IPS DF 6.9 (cell line): ENCODE data around the gene PIP5K1B.

Experiments
- DNase-seq: peaks from one replicate; pipeline ENCODE4 v3.0.0-alpha.2; 2013; ENCODE audit warnings: low read depth, low spot score
- H3K27ac ChIP-seq: one replicate; pipeline ENCODE4 v1.5.1; 2013; ENCODE audit warnings: low read length, control low read depth
- H3K27me3 ChIP-seq: 2 replicates; pipeline ENCODE4 v1.6.1; 2013; ENCODE audit warnings: mild to moderate bottlenecking, low read length; ENCODE audit not compliant: control insufficient read depth, insufficient read depth
- H3K36me3 ChIP-seq: 2 replicates; pipeline ENCODE4 v1.6.1; 2013; ENCODE audit warnings: low read length; ENCODE audit not compliant: control insufficient read depth, insufficient read depth
- H3K4me1 ChIP-seq: 2 replicates; pipeline ENCODE4 v1.6.1; 2013; ENCODE audit warnings: low read length; ENCODE audit not compliant: control insufficient read depth, insufficient read depth
- H3K4me3 ChIP-seq: 2 replicates; pipeline ENCODE4 v1.5.1; 2013; ENCODE audit warnings: mild to moderate bottlenecking, low read length
- H3K9me3 ChIP-seq: 2 replicates; pipeline ENCODE4 v1.6.1; 2013; ENCODE audit warnings: low read length, inconsistent platforms; ENCODE audit not compliant: control insufficient read depth, insufficient read depth
- WGBS: extraction: QIAGEN DNeasy Blood & Tissue Kit; methylation state at CpG from one replicate; pipeline ENCODE4 v1.1.7; 2013; ENCODE audit warnings: mixed read lengths, missing lambda C conversion rate; ENCODE audit not compliant: insufficient read length, insufficient coverage; 5-methylcytosine and 5-hydroxymethylcytosine counted together

PIP5K1B gene

DNA sequence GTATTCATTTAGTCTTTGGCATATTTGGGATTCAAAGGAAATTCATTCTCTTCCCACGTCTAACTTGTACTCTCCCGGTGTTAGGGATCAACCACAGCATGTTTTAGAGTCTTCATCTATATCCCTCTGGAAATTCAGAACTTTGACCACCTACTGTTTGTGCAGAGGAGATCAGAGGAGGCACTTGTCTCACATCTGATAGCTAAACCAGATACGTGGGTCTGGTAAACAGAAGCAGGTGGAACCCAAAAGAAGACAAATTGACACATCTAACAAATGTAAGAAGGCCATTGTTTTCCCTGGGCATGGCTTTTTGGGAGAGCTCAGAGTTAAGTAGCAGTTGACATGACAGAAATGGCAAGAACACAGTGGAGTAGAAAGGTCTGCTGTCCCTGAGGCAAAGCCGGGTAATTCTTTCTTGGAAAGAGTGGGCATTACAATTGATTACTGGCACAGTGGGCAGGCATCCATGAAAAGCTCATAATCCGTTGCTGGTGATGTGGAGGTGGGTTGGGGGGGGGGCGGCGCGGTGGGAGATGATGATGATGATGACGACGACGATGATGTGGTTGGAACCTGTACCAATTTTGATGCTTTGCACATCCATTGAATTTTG, 27.5 kb downstream of the PIP5K1B start:
- no peaks in the 10 kb centered on the region for H3K36me3 ChIP-seq
- no peak overlapping the region for H3K27ac ChIP-seq
- no peak for DNase-seq
- peaks cover 2% of the 10 kb centered on the region; the same call in 1 of the 2 replicates for H3K4me1 ChIP-seq
- H3K27me3 ChIP-seq, result no peaks in the 10 kb centered on the region
- H3K9me3 ChIP-seq, result no peaks in the 10 kb centered on the region
- no CpG with 5 or more reads among the region's 11 CpGs for WGBS
- no peak overlapping the region for H3K4me3 ChIP-seq

DNA sequence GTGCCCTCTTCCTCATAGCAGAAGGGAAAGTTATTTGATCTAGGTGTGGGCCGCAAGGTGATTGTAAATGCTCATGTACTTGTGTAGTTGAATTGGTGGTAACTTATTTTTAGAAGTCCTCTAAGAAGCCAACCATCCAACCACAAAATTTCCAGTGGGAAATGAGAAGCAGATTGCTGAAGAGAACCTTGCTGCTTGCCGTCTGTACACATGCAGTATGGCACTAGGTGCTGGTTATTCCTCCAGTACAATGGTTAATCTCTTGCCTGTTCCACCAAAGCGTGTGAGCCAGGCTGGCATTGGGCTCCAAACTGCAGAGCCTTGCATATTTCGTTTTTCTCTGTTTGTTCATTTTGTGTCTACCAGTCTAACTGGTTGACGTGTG, 28.0 kb downstream of the PIP5K1B start:
- H3K9me3 ChIP-seq, result no peaks in the 10 kb centered on the region
- no peaks in the 10 kb centered on the region for H3K27me3 ChIP-seq
- no peak for DNase-seq

DNA sequence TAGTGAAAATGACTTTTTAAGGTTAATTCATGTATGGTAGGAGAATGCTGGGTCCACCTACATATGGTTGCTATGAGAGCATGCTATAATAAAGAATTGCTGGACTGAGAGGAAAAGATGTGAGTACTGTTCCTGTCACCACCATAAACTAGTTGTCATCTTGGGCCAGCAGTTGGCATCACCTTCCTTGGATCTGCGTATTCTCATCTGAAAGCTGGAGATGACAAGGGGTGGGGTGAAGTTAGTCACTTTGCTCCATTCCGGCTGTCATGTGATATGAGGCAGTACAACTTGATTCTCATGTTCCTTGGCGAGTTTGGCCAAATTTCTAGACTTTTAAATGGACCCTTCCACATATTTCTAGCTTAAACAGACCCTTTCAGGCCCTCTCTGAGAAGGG, 33.3 kb downstream of the PIP5K1B start:
- WGBS, result no CpG with 5 or more reads among the region's 3 CpGs
- DNase-seq, result no peak
- Histone ChIP-seq H3K36me3 (no peaks in the 10 kb centered on the region), H3K9me3 (no peaks in the 10 kb centered on the region), H3K27ac (no peak overlapping the region), H3K27me3 (no peaks in the 10 kb centered on the region), H3K4me1 (peaks cover 4% of the 10 kb centered on the region), H3K4me3 (no peak overlapping the region)

More for the DNA sequence above, 28.0 kb downstream of the PIP5K1B start:
- no CpG with 5 or more reads among the region's 5 CpGs for WGBS
- Histone ChIP-seq H3K4me3 (no peak overlapping the region), H3K36me3 (no peaks in the 10 kb centered on the region), H3K4me1 (peaks cover 2% of the 10 kb centered on the region; the same call in 1 of the 2 replicates), H3K27ac (no peak overlapping the region)

DNA sequence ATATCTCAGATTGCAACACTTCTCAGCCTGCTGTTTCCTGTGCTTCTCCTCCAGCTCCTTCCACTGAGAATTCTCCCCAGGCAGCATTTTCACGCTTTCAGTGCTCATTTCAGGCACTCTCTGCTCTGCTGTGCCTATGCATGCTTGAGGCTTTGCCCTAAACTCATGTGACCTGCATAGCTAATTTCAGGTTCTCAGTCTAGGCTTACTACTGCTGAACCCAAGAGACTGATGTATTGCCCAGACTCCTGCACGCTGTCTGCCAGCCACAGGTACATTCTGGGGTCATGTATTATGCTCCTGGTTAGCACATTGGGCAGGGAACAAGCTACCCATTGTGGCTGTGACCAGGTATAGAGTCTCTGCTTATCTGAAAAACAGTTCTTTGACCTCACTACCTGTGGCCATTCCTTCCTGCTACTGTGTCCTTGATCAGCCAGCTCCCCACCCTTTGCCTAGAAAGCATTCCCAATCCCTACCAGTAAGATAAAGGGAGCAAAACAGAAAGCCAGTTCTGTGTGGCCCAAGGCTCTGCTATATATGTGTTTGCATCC, 34.7 kb downstream of the PIP5K1B start:
- Histone ChIP-seq H3K4me3 (no peak overlapping the region), H3K9me3 (no peaks in the 10 kb centered on the region), H3K27ac (no peak overlapping the region), H3K4me1 (peaks cover 4% of the 10 kb centered on the region), H3K27me3 (no peaks in the 10 kb centered on the region), H3K36me3 (no peaks in the 10 kb centered on the region)
- no CpG with 5 or more reads among the region's 2 CpGs for whole genome bisulfite sequencing
- no peak for DNase-seq

DNA sequence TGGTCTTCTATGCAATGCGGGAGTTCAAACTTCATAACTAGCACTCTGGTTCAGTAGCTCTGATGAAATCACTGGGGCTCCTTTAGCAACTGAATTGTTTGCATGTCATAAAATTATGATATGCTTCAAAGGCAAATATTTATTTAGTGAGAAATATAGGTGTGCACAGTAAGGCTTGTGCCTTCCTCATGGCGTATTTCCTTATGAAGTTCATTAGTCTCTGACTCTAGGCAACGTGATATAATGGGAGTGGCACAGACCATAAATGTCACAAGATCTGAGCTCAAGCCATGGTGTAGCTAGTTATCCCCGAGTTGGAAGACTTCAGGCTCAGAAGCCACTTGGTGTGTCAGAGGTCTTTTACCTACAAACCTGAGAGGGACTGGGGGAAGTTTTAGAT, 35.5 kb downstream of the PIP5K1B start:
- Histone ChIP-seq H3K27me3 (no peaks in the 10 kb centered on the region), H3K9me3 (no peaks in the 10 kb centered on the region), H3K4me3 (no peak overlapping the region), H3K27ac (no peak overlapping the region), H3K36me3 (no peaks in the 10 kb centered on the region), H3K4me1 (peaks cover 4% of the 10 kb centered on the region)
- no peak for DNase-seq
- WGBS, result no CpG with 5 or more reads among the region's 4 CpGs

DNA sequence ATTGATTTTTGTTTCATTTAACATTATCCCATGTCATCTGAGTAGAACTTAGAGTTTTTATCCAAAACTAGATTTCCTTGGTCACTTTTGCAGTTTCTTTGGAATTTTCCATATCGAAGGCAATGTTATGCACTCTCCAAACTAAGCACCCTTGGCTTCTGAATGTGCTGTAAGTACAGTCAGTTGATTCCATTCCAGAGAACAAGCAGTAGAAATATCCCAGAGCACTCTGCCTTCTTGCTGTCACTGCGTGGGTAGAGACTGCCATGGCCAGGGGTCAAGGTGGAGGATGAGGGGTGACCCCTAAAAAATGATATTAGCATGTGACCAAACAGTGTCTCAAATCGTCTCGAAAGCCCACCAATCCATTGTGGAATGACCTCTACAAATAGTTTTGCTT, 36.2 kb downstream of the PIP5K1B start:
- Histone ChIP-seq H3K4me1 (peaks cover 2% of the 10 kb centered on the region; the same call in 1 of the 2 replicates), H3K27ac (no peak overlapping the region), H3K36me3 (no peaks in the 10 kb centered on the region), H3K9me3 (no peaks in the 10 kb centered on the region), H3K27me3 (no peaks in the 10 kb centered on the region), H3K4me3 (no peak overlapping the region)
- no peak for DNase-seq
- WGBS, result no CpG with 5 or more reads among the region's 4 CpGs

DNA sequence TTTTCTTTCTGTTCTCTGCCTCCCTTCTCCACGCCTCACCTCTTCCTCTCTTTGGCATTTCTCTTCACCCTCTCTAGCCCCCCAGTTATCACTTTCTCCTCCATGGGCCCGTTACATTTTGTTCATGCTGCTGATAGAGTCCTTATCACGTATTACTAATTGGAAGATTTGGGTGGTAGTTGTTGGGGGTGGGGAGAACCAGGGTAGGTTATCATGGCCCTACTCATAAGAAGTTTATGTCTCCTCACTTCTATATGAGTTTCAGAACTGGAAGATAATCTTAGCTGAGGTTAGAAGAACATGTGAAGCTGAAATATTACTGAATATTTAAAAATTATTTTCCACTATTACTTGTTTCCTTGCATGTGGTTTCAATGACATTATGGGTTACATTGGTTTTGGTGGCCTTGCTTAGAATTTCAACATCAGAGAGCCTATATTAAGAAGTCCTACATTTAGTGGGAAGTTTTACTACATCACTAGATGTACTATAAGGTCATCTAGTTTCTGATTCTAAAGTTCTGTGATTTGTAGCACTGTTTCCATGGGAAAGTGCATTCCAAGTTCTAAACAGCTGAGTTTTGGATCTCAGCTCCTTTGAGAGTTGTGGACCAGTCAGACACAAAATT, 36.8 kb downstream of the PIP5K1B start:
- no CpG with 5 or more reads among the region's 3 CpGs for WGBS

DNA sequence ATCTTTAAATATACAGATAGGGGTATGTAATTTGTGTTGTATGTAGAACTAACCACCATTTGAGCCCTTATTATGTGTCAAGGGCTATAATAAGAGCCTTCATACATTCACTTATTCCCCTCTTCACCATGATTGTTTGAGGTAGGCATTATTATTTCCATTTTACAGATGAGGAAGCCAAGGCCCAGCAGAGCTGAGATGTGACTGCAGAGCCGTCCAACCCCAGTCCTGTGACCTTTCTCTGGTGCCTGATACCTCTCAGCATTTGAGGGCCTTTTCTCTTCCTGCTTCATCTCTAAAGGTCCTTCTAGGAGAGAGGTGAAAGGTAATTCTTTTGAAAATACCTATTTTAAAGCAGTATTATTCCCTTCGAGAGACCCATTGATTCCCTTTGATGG, 37.3 kb downstream of the PIP5K1B start:
- peaks cover 3% of the 10 kb centered on the region; the same call in 1 of the 2 replicates for H3K4me1 ChIP-seq
- H3K36me3 ChIP-seq, result no peaks in the 10 kb centered on the region
- H3K4me3 ChIP-seq, result no peak overlapping the region
- no peaks in the 10 kb centered on the region for H3K27me3 ChIP-seq
- H3K27ac ChIP-seq, result no peak overlapping the region
- no CpG with 5 or more reads among the region's 2 CpGs for WGBS
- DNase-seq, result no peak
- H3K9me3 ChIP-seq, result no peaks in the 10 kb centered on the region

More for the DNA sequence above, 36.8 kb downstream of the PIP5K1B start:
- Histone ChIP-seq H3K9me3 (no peaks in the 10 kb centered on the region), H3K36me3 (no peaks in the 10 kb centered on the region), H3K27me3 (no peaks in the 10 kb centered on the region), H3K4me1 (peaks cover 3% of the 10 kb centered on the region; the same call in 1 of the 2 replicates), H3K27ac (no peak overlapping the region), H3K4me3 (no peak overlapping the region)
- no peak for DNase-seq

DNA sequence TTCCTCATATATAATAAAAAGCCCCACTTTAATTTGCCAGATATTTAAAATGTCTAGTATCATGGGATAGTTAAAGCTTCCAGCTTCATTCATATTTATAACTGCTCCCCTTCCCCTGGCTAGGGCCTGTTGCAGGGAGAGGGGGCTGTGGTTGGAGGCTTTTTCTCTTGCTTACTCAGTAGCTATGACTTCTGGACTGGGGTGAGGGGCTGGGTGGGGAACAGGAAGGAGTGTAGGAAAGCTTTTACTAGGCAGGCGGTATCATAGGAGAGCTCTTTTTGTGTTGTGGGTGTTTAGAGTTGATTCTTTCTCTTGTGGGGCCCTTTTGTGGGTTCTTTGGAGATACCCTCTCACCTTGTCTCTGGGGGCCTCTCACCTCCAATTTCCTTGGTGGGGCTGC, 39.4 kb downstream of the PIP5K1B start:
- H3K27me3 ChIP-seq, result no peaks in the 10 kb centered on the region
- no peaks in the 10 kb centered on the region for H3K36me3 ChIP-seq
- WGBS, result no CpG with 5 or more reads among the region's 1 CpG
- no peaks in the 10 kb centered on the region for H3K9me3 ChIP-seq
- no peak overlapping the region for H3K27ac ChIP-seq
- no peak for DNase-seq
- no peak overlapping the region for H3K4me3 ChIP-seq
- H3K4me1 ChIP-seq, result peaks cover 3% of the 10 kb centered on the region; the same call in 1 of the 2 replicates

DNA sequence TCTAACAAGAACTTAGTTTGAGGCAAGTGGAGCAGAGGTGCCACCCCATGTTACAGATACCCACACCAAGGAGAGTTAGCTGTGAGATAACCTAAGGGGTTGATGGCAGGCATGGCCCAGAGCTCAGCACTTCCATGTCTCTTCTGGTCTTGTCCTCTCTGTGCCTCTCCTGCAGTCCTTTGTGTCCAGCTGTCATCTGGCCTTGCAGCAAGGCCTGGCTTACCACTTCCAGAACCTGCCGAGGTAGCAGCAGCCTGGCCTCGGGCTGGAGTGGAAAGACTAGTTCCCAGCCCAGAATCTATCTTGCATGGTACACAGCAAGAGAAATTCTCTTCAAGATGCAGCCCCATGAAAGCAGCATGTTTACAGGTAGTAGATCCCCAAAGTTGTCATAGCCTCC, 41.5 kb downstream of the PIP5K1B start:
- Histone ChIP-seq H3K4me1 (0 out of 2 replicates have a peak, but pooled peaks cover 1% of the 10 kb centered on the region), H3K27ac (no peak overlapping the region), H3K36me3 (no peaks in the 10 kb centered on the region), H3K4me3 (no peak overlapping the region), H3K27me3 (no peaks in the 10 kb centered on the region), H3K9me3 (no peaks in the 10 kb centered on the region)
- no CpG with 5 or more reads among the region's 2 CpGs for WGBS
- no peak for DNase-seq
